Measurements from ENCODE around the gene HPN.
A peak's percentile ranks its signal among the peaks of the same experiment; 100 is the strongest.

HPN gene

DNA sequence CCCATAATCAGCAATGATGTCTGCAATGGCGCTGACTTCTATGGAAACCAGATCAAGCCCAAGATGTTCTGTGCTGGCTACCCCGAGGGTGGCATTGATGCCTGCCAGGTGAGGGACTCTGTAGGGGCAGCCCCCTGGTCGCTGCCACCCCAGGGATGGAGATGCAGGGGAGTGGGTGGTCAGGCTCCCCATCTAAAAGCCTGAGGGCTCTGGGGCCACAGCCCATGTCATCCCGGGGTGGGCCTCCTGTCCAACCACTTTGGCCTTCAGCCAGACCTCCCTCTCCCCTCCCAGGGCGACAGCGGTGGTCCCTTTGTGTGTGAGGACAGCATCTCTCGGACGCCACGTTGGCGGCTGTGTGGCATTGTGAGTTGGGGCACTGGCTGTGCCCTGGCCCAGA, 24.1 kb downstream of the HPN start:
- ATAC-seq = no peak

DNA sequence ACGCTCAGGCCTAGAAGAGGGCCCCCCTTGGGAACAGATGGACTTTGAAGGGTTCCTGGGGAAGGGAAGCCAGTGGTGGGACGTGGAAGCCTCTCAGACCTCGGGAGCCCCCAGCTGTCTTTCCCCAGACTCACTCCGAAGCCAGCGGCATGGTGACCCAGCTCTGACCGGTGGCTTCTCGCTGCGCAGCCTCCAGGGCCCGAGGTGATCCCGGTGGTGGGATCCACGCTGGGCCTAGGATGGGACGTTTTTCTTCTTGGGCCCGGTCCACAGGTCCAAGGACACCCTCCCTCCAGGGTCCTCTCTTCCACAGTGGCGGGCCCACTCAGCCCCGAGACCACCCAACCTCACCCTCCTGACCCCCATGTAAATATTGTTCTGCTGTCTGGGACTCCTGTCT, 24.6 kb downstream of the HPN start:
- ATAC-seq = no peak

DNA sequence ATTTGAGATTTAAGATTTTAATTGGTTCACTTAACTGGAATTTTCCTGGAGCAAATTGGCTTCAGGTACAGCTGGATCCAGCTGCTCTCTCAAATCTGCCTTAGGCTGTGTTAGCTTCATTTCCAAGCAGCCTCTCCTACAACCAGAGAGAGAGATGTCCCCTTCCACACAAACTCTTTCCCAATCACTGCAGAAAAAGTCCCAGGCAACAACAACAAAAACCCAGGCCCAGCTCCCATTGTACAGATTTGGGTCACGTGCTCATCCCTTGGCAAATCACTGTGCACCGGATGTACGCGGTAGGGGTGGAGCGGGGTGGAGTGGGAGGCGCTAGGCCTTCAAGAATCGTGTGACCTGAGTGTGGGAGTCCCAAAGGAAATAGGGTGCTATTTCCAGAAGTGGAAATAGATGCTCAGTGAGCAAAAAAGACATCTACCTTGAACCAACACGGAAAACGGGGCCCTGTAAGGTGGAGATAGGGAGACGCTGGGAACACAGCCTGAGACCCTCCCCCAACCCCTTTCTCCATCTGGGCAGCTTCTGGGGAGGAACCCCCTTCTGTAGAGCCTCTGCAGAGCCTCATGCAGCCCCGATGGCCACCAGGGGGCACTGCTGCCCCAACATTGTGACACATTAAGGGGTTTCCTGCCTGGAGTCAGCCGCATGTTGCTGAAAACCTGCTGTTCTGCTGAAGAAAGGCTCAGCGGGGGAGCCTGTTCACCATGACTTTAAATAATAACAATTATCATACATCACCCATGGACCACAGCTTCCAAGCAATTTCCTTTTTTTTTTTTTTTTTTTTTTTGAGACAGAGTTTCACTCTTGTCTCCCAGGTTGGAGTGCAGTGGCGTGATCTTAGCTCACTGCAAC, 25.4 kb downstream of the HPN start:
- ATAC-seq = peak; percentile 79 to 80

DNA sequence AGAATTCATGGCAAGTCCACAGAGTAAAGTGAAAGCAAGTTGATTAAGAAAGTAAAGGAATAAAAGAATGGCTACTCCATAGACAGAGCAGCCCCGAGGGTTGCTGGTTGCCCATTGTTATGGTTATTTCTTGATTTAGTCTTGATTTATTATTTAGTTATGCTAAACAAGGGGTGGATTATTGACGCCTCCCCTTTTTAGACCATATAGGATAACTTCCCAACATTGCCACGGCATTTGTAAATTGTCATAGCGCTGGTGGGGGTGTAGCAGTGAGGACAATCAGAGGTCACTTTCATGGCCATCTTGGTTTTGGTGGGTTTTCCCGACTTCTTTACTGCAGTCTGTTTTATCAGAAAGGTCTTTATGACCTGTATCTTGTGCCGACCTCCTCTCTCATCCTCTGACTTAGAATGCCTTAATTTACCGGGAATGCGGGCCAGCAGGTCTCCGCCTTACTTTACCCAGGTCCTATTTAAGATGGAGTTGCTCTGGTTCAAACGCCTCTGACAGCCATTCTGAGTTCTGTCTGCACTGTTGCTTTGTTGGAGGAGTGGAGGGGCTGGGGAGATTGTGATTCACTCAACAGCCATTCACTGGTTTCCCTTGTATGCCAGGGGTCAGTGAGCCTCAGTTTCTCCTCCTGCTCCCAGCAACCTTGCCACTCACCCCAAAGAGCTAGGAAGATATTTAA, 27.6 kb downstream of the HPN start:
- ATAC-seq = no peak

DNA sequence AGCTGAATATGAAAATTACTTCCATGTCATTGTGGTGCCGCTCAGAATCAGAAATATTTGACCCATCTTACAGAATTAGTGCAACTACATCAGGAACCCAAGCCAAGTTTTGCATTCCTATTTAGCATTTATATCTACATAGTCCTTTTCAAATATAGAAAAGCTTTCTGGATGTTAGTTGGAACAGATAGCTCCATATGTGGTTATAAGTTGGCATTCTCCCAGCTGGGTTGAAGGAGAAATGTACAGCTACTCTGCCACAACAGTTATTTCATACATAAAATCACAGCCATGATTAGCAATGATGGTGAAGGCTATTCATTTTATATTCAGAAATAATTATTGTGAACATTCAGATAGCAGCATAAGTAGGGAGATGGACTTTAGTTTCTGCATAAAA, 28.2 kb downstream of the HPN start:
- ATAC-seq = no peak

DNA sequence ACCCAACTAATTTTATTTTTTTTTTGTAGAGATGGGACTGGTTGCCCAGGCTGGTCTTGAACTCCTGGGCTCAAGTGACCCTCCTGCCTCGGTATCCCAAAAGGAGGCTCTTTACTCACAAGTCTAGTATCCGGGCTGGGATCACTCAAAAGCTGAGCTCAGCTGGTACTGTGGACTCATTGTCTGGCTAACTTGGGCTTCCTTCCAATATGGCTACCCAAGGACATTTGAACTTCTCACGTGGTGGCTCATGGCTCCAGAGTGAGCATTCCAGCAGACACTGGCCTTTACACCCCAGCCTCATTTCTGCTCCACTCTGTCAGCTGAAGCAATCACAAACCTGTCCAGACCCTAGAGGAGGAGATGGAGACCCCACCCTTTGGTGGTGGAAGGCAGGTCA, 28.9 kb downstream of the HPN start:
- no peak for ATAC-seq

DNA sequence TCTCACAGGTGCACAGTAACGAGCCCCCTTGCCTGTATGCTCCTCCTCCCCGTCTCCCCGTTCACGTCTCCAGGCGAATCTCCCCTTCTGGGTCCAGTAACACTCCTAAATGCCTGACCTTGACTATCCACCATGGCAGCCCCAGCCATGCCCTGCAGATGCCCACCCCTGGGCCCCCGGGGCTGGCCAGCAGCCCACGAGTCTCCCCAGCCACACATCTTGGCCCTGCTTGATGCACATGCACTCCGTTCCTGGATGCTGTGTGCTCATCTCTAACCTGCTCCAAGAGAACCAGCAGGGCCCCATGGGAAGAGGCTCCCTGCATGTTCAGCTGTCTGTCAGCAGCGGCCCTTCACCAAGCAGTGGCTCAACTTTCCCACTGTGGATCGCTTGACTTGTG, 32.0 kb downstream of the HPN start:
- ATAC-seq = no peak

DNA sequence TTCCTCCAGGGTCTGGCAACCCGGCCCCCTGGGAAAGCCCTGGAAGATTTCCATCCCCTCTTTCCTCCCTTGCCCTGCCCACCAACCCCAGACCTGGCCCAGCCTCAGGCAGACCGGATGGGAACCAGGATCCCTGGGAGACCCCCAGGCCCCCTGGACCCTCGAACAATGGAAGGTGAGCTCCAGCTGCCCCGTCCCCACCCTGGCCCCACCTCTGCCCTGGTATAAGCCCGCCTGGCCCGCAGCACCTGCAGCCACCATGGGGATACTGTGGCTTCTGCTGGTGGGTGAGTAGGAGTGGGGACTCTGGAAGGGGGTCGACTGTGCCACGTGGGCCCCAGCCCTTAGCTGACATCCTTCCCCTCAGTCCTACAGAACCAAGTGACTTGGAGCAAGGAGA, 32.4 kb downstream of the HPN start:
- no peak for ATAC-seq

DNA sequence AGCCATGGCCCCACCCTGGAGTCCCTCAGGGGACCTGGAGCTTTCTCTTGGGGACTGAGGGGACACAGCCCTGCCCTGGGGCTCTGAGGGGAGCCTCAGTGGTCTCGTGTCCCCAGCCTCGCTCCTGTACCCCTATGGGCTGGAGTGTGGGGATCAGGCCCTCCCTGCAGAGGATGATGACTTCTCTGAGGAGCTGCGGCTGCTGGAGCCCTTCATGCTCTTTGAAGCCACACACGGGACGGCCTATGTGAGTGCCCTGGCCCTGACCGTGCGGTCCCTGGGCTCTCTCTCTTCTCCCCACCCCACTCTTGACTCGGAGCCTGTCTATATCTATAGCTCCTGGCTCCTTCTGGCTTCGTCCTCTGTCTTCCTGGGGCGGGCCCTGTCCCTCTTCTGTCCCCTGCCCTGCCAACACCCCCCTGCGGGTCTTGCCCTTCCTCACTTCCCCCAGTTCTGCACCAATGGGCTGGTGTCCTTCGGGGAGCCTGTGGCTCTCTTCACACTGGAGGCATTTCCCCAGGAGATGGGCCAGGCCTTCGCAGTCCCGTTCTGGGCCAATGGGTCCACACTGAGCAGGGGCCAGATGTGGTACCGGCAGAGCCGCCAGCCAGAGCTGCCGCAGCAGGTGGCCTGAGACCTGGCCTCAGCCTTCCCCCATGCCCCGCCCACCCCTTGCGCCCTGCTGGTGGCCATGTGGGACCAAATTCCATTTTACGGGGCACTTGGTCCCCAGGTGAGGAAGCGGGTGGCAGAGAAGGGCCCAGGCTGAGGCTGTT, 33.1 kb downstream of the HPN start:
- no peak for ATAC-seq

DNA sequence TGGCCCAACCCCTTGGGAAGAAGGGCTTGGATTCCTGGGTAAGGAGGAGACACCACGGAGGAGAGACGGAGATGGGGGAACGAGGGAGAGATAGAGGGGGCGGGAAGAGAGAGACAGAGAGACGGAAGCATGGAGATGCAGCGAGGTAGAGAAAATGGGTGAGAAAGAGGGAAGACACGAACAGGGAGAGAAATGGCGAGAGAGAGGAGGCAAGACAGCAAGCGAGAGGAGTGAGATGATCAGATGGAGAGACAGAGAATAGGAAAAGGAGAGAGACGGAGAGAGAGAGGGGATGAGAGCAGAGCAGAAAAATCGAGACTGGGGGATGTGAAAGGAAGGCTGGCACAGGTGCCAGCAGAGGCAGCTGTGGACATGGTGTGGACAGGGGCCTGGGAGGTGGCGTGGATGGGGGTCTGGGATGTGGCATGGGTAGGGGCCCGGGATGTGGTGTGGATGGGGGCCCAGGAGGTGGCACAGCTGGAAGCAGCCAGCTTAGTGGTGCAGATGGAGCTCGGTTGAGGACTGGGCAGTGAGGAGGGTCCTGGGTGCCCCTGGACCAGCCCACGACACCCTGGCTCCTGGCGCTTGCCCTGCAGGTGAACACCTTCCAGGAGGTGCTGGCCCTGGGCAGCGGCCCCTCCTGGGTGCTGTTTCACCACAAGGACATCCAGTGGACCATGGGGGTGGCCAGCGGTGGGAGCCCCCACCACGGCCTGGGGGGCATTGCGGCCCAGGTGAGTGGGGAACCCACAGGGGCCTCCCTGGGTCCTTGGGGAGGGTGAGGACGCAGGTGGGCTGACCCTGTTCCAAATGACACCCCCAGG, 33.9 kb downstream of the HPN start:
- no peak for ATAC-seq

DNA sequence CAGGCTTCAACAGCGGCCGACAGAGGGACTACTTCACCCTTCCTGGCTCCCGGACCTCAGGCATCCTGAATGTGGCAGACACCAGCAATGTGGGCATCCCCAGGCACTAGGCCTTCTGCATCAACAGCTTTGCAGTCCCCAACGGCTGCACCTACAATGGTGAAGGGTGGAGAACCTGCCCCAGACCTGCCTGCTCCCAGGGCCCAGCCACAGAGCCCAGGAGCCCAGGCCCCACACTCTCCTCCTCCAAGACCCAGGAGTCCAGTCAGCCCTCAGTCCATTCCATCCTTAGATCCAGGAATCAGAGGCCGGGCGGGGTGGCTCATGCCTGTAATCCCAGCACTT, 34.5 kb downstream of the HPN start:
- no peak for ATAC-seq

DNA sequence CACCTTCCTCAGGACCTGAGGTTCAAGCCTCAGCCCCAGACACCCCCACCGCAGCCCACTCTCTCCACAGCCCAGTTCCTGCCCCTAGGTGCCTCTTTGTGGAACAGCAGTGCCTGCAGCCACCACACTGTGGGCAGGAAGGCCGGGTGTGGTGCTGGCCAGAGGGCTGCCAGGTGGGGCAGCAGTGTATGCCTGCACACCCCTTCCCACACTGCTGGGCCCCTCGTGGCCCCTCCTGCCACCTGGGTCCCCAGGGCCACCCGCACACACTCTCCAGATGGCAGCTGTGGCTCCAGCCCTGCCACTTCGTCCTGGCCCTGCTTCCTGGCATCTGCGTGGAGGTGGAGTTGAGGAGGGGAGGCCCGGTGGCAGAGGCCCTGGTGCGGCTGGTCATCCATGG, 35.1 kb downstream of the HPN start:
- ATAC-seq = no peak

DNA sequence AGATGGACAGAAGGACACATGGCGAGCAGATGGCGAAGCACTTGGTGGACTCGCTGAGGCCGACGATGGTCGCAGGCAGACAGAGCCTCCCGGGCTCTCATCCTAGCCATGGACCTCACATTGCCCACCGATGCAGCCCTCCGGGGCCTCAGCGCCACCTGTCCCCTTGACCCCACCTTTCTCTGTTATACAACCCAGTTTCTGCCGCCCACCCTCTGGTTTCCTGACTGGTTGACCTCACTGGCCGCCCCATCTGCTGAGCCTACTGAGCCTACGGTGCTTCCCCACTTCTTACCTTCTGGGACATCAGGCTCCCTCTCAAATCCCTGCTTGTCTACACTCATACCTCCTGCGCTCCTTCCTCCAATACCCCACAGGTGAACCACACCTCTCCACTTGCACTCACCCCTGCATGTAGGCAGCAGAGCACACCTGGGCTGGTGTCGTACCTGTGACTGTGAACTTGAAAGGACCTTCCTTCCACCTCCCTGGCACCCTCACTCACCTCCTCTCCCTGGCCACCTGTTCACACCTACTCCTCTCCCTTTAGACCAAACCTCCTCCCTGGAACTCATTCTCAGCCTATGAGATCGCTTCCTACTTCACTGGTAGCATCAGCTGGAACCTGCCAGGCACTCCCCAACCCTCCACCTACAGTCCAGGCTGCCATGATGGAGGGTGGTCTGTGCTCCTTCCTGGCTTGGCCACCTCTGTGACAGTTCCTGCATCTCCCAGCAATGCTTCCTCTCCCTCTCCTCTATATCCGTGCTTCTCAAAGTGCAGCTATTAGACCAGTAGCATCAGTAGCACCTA, 36.1 kb downstream of the HPN start:
- ATAC-seq = peak in 1 of 2 donors; percentile 24

DNA sequence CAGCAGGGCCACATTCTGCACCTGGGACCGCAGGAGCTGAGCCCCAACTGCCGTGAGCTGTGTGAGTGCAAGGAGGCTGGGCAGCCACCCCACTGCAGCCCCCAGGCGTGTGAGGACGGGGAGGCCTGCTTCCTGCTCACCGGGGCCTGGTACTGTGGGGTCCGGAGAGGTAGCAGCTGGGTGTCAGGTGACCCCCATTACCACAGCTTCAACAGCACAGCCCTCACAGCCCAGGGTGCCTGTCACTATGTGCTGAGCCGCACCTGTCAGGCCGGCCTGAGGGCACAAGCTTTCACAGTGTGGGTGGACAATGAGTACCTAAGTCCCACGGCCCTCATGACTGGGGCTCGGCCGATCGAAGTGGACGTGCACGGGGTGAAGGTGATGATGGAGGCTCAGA, 38.3 kb downstream of the HPN start:
- no peak for ATAC-seq

DNA sequence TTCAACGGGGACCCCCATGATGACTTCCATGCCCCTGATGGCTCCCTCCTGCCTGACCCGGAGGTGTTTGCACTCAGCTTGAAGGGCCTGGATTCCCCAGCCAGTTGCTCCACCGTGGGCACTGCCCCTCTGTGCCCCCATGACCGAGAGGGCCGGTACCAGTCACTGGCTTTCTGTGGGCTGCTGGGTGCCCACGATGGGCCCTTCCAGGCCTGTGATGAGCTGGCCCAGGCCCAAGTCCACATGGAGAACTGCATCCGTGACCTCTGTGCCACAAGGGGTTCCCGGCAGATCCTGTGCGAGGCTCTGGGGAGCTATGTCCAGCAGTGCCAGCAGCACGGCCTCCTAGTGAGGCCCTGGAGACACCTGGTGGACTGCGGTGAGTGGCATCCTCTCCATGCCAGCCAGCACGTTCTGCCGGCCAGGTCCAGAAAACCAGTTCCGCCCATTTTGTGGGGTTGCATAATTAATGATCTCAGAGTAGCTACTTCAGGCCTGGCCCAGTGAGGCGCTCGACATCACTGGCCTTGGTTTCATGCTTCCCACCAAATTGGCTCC, 39.2 kb downstream of the HPN start:
- no peak for ATAC-seq

DNA sequence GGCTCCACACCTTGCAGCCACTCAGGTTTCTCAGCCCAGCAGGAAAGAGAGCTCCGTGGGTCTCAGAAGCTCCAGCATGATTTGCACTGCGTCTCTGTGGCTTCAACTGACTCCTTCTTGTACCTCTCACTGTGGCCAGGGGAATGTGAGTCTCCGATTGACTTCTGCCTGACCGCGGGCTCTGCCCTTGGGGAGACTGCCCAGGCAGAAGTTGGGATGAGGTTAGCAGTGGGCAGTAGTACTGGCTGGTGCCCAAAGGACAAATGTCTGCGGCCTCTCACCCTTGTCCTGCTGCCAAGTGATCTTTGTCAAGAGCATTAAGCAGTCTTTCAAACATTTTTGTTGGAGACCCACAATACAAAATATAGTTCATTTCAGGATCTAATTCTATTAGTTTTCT, 39.7 kb downstream of the HPN start:
- ATAC-seq = no peak

DNA sequence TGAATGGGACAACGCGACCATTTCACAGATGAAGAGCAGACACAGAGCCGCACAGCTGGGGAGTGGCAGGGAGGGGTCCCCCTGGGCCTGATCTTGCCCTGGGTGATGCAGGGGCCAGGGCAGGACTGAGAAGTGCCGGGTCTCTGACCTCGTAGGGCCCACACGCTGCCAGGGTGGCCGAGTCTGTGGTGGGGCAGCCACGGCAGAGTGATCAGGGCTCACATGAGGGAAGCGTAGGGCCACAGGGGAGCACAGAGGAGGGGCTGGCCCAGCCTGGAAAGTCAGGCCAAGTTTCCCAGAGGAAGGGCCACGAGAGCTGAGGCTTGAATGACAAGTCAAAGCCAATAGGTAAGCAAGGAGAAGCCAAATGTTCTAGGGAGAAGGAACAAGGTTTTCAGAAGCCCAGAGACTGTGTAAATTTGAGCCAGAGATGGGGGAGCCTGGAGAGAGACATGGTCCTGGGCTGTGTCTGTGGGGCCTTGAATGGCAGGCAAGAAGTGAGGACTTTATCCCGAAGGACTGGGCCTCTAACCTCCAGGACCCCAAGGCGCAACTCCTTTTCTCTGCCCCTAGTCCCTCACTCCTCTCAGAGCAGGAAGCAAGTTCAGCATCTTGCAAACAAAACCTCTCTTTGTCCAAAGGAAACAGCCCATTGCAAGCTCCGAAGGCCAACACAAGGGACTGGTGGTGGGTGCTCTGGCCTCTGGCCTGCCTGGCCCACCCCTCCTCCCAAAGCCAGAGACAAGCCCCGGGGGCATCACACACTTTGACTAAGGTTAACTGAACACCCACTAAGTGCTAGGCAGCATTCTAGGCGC, 42.4 kb downstream of the HPN start:
- no peak for ATAC-seq

DNA sequence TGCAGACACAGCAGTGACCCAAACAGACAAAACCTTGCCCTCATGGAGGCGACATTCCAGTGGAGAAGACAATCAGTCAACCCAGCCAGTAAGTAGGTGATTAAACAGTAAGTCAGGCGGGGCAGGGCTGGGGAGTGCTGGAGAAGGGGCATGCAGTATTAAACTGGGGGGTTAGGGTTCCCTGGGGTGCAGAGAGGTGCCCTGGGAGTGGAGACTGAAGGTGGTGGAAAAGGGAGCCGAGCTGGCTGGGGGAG, 42.9 kb downstream of the HPN start:
- ATAC-seq = no peak

DNA sequence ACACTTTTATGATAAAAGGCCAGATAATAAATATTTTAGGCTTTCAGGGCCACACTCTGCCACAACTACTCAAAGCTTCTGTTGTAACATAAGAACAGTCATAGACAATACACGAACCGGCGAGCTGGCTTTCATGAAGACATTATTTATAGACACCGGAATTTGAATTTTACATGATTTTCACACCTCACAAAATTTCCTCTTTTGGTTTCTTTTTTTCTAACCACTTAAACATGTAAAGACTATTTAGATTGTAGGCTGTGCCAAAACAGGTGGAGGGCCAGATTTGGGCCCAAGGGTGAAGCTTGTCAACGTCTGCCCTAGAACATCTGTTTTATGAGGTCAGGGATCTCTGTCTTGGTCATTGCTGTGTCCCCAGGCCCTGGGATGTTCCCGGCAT, 44.4 kb downstream of the HPN start:
- ATAC-seq = no peak

DNA sequence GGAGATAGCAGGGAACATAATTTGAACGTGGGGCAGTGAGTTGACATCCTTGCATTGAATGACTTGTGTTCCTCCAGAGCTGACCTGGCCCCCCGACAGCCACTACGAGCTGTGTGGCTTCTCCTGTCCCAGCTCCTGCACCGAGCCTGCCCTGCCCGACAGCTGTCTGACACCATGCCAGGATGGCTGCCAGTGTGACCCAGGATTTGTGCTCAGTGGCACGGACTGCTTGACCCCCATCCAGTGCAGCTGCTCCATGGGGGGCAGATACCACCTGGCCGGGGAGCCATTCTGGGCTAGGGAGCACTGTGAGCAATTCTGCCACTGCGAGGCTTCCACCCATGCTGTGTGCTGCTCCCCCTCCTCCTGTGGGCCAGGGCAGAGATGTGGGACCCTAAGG, 44.9 kb downstream of the HPN start:
- ATAC-seq = no peak

DNA sequence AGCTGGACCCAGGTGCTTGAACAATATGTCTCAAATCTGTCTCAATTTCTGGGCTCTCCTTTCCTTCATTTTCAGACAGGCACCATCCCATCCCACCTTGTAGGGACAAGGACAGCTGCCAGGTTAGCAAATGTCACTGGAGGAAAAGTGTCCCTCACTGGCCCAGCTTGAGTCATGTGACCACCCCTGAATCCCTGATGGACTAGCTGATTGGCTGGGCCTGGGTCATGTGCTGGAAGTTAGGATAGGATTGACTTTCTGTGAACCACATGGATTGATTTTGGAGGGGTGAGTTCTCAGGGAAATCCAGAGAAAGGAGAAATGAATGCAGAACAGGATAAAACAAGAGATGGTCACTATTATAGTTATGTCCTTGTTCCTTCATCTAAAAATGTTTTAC, 45.9 kb downstream of the HPN start:
- ATAC-seq = no peak

Measured in activated CD4-positive, CD25-positive, alpha-beta regulatory T cell treated with anti-CD3 and anti-CD28 coated beads, Interleukin-2, amount 50 U/mL, for 24 hours (primary cell).